IMR-90 (cell line): Measurements from ENCODE around the gene ADAMTS12.

Source experiments
- BHLHE40 ChIP-seq: fragments of 150-350 bp; IDR thresholded peaks from 2 replicates; pipeline ENCODE4 v1.6.1; 2016; ENCODE audit warnings: mild to moderate bottlenecking, low read depth, low read length
- MAFK ChIP-seq: IDR thresholded peaks from 2 replicates; pipeline ENCODE4 v1.6.1; 2012; ENCODE audit warnings: low read depth, low read length, improper control_type of control experiment
- MAZ ChIP-seq: IDR thresholded peaks from 2 replicates; pipeline ENCODE4 v1.6.1; 2012; ENCODE audit warnings: low read depth, mild to moderate bottlenecking, low read length, improper control_type of control experiment, moderate library complexity, borderline replicate concordance
- MXI1 ChIP-seq: IDR thresholded peaks from 2 replicates; pipeline ENCODE4 v1.6.1; 2012; ENCODE audit warnings: low read depth, mild to moderate bottlenecking, low read length, moderate library complexity, borderline replicate concordance
- POLR2A ChIP-seq: IDR thresholded peaks from 2 replicates; pipeline ENCODE4 v1.6.1; 2012; ENCODE audit warnings: mild to moderate bottlenecking, low read depth, low read length
- RAD21 ChIP-seq: IDR thresholded peaks from 2 replicates; pipeline ENCODE4 v1.6.1; 2012; ENCODE audit warnings: low read length, improper control_type of control experiment
- RFX5 ChIP-seq: IDR thresholded peaks from 2 replicates; pipeline ENCODE4 v1.8.0; 2012; ENCODE audit warnings: low read depth, mild to moderate bottlenecking, low read length, moderate library complexity
- TF ChIP-seq, protein P1 (sequence below): conservative IDR thresholded peaks from 2 replicates; pipeline ENCODE4 v1.5.1; 2012; ENCODE audit warnings: mild to moderate bottlenecking, low read depth, low read length, improper control_type of control experiment
- TF ChIP-seq, protein P2 (sequence below): fragments of 150-350 bp; IDR thresholded peaks from 2 replicates; pipeline ENCODE4 v1.6.1; 2017; ENCODE audit warnings: mild to moderate bottlenecking, antibody characterized with exemption, low read length, low read depth
- TF ChIP-seq, protein P3 (sequence below): fragments of 150-350 bp; IDR thresholded peaks from 2 replicates; pipeline ENCODE4 v1.6.1; 2016; ENCODE audit warnings: low read depth, mild to moderate bottlenecking, low read length, moderate library complexity, borderline replicate concordance

DNA sequence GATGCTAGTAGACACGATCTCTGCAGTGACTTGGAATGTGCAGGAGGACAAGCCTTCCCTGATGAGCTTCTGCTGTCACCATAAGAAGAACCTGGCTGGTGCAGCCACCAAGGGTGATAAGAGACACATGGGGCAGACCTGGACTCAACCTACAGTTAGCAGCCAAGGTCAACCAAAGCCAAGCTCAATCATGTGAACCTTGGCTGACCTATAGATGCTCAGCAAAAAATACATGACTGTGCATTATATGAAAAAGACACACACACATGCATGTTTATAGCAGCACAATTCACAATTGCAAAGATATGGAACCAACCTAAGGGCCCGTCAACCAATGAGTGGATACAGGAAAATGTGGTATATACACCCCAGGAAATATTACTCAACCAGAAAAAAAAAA is 364.1 kb downstream of the ADAMTS12 start:
- TF ChIP-seq RFX5 (no peak), RAD21 (no peak), MXI1 (no peak), POLR2A (no peak), BHLHE40 (no peak), MAFK (peak; percentile 32; the same call in 1 of the 2 replicates), MAZ (no peak)
- TF ChIP-seq, protein P1, sequence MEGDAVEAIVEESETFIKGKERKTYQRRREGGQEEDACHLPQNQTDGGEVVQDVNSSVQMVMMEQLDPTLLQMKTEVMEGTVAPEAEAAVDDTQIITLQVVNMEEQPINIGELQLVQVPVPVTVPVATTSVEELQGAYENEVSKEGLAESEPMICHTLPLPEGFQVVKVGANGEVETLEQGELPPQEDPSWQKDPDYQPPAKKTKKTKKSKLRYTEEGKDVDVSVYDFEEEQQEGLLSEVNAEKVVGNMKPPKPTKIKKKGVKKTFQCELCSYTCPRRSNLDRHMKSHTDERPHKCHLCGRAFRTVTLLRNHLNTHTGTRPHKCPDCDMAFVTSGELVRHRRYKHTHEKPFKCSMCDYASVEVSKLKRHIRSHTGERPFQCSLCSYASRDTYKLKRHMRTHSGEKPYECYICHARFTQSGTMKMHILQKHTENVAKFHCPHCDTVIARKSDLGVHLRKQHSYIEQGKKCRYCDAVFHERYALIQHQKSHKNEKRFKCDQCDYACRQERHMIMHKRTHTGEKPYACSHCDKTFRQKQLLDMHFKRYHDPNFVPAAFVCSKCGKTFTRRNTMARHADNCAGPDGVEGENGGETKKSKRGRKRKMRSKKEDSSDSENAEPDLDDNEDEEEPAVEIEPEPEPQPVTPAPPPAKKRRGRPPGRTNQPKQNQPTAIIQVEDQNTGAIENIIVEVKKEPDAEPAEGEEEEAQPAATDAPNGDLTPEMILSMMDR: no peak
- TF ChIP-seq, protein P2, sequence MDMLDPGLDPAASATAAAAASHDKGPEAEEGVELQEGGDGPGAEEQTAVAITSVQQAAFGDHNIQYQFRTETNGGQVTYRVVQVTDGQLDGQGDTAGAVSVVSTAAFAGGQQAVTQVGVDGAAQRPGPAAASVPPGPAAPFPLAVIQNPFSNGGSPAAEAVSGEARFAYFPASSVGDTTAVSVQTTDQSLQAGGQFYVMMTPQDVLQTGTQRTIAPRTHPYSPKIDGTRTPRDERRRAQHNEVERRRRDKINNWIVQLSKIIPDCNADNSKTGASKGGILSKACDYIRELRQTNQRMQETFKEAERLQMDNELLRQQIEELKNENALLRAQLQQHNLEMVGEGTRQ: no peak
- TF ChIP-seq, protein P3, sequence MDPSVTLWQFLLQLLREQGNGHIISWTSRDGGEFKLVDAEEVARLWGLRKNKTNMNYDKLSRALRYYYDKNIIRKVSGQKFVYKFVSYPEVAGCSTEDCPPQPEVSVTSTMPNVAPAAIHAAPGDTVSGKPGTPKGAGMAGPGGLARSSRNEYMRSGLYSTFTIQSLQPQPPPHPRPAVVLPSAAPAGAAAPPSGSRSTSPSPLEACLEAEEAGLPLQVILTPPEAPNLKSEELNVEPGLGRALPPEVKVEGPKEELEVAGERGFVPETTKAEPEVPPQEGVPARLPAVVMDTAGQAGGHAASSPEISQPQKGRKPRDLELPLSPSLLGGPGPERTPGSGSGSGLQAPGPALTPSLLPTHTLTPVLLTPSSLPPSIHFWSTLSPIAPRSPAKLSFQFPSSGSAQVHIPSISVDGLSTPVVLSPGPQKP: no peak
